Activated naive CD4-positive, alpha-beta T cell treated with anti-CD3 and anti-CD28 coated beads, Interleukin-2, amount 50 U/mL, for 72 hours (primary cell): Measurements from ENCODE around the gene ZSWIM5. TPM values are rescaled to one million over a fixed set of nuclear protein-coding genes. Genes with fewer than 3 reads are reported as not detected.
"Not testable (repeated sequence)": the region's sequence is repeated elsewhere in the genome, so short reads cannot be mapped to it uniquely, and the experiment has no call there.

Experiments
- ATAC-seq, 2 donors: fragments of 150-1000 bp; cut with Tn5 transposase; 2 replicates each; pipeline ENCODE4 v1.10.0; 2021; ENCODE audit warnings: mild to moderate bottlenecking in 2 of 2, moderate library complexity in 2 of 2
- DNase-seq, 2 donors: peaks; one replicate each; pipeline ENCODE4 v3.0.0; 2021 to 2022; ENCODE audit warnings: low spot score in 2 of 2
- H3K27ac Mint-ChIP-seq, 2 donors: one replicate each; pipeline ENCODE4 v1.8.0; 2022; ENCODE audit warnings: mild to moderate bottlenecking in 2 of 2, mixed read lengths in 2 of 2
- H3K36me3 Mint-ChIP-seq, 2 donors: one replicate each; pipeline ENCODE4 v1.8.0; 2022; ENCODE audit warnings: mixed read lengths in 2 of 2
- H3K9me3 Mint-ChIP-seq, 2 donors: one replicate each; pipeline ENCODE4 v1.8.0; 2022; ENCODE audit warnings: mixed read lengths in 2 of 2
- total RNA-seq, 2 donors: library from RNA; stranded (reverse); gene quantifications; one replicate each; pipeline ENCODE4 v1.2.3, GENCODE V29; 2022

ZSWIM5 gene
- total RNA-seq, 2 donors from 2014 or later = 0.05 to 2.9 TPM

- no peaks in the 10 kb centered on the region for H3K36me3 Mint-ChIP-seq
Measured at GRCh38 chr1:45215485-45216199, 9.2 kb upstream of the ZSWIM5 start.

GRCh38 chr1:45213892-45214291 is 7.5 kb upstream of the ZSWIM5 start:
- Mint-ChIP-seq H3K9me3 (no peaks in the 10 kb centered on the region), H3K27ac (no peak overlapping the region), H3K36me3 (no peaks in the 10 kb centered on the region)
- ATAC-seq (no peak), DNase-seq (no peak)

More at GRCh38 chr1:45215485-45216199, 9.2 kb upstream of the ZSWIM5 start:
- Mint-ChIP-seq H3K9me3 (no peaks in the 10 kb centered on the region), H3K27ac (peak overlapping the region in 1 of 2 donors; percentile 24)
- no peak for DNase-seq
- ATAC-seq = peak in 1 of 2 donors; percentile 61

- no peaks in the 10 kb centered on the region for H3K9me3 Mint-ChIP-seq
- H3K36me3 Mint-ChIP-seq = peaks cover 0 to 5% of the 10 kb centered on the region in 2 donors
- no peak for DNase-seq
- H3K27ac Mint-ChIP-seq = no peak overlapping the region
- ATAC-seq = no peak
Measured at GRCh38 chr1:45211076-45211475, 4.7 kb upstream of the ZSWIM5 start.

GRCh38 chr1:45206808-45207623 is 611 bp upstream of the ZSWIM5 start:
- Mint-ChIP-seq H3K27ac (peak overlapping the region; percentile 77 to 83), H3K9me3 (no peaks in the 10 kb centered on the region), H3K36me3 (peaks cover 5 to 6% of the 10 kb centered on the region in 2 donors)
- ATAC-seq (no peak), DNase-seq (no peak)

- peak overlapping the region; percentile 11 to 52 for H3K27ac Mint-ChIP-seq
- DNase-seq = peak; percentile 15 to 59
- peak; percentile 12 to 21 for ATAC-seq
Measured at GRCh38 chr1:45205011-45205909, 1.1 kb downstream of the ZSWIM5 start.

GRCh38 chr1:45200906-45201500 is 5.4 kb downstream of the ZSWIM5 start:
- H3K27ac Mint-ChIP-seq = no peak overlapping the region
- no peak for DNase-seq

More at GRCh38 chr1:45205011-45205909, 1.1 kb downstream of the ZSWIM5 start:
- peaks cover 5 to 6% of the 10 kb centered on the region in 2 donors for H3K36me3 Mint-ChIP-seq
- no peaks in the 10 kb centered on the region for H3K9me3 Mint-ChIP-seq

GRCh38 chr1:45200435-45200834 is 6.0 kb downstream of the ZSWIM5 start:
- DNase-seq = no peak
- no peak for ATAC-seq
- Mint-ChIP-seq H3K27ac (no peak overlapping the region), H3K9me3 (no peaks in the 10 kb centered on the region), H3K36me3 (peaks cover 0 to 4% of the 10 kb centered on the region in 2 donors)

More at GRCh38 chr1:45200906-45201500, 5.4 kb downstream of the ZSWIM5 start:
- no peak for ATAC-seq
- Mint-ChIP-seq H3K9me3 (no peaks in the 10 kb centered on the region), H3K36me3 (peaks cover 0 to 6% of the 10 kb centered on the region in 2 donors)

GRCh38 chr1:45198185-45198584 is 8.2 kb downstream of the ZSWIM5 start:
- ATAC-seq = no peak
- no peaks in the 10 kb centered on the region for H3K36me3 Mint-ChIP-seq
- no peak for DNase-seq
- H3K9me3 Mint-ChIP-seq = no peaks in the 10 kb centered on the region
- H3K27ac Mint-ChIP-seq = no peak overlapping the region

- Mint-ChIP-seq H3K27ac (no peak overlapping the region), H3K9me3 (no peaks in the 10 kb centered on the region), H3K36me3 (no peaks in the 10 kb centered on the region)
- ATAC-seq = peak in 1 of 2 donors; percentile 56
- DNase-seq = no peak
Measured at GRCh38 chr1:45196863-45197262, 9.5 kb downstream of the ZSWIM5 start.

GRCh38 chr1:45191418-45191783 is 15.0 kb downstream of the ZSWIM5 start:
- Mint-ChIP-seq H3K27ac (no peak overlapping the region), H3K9me3 (no peaks in the 10 kb centered on the region), H3K36me3 (no peaks in the 10 kb centered on the region)
- no peak for ATAC-seq
- DNase-seq = no peak

- Mint-ChIP-seq H3K27ac (no peak overlapping the region), H3K9me3 (no peaks in the 10 kb centered on the region), H3K36me3 (no peaks in the 10 kb centered on the region)
- ATAC-seq = no peak
- no peak for DNase-seq
Measured at GRCh38 chr1:45187725-45188124, 18.7 kb downstream of the ZSWIM5 start.

GRCh38 chr1:45179918-45180519 is 26.4 kb downstream of the ZSWIM5 start:
- ATAC-seq, H3K27ac Mint-ChIP-seq, H3K9me3 Mint-ChIP-seq, DNase-seq: not testable (repeated sequence)
- H3K36me3 Mint-ChIP-seq = peaks cover 5 to 17% of the 10 kb centered on the region in 2 donors

- H3K27ac Mint-ChIP-seq = no peak overlapping the region
- ATAC-seq = no peak
- no peak for DNase-seq
- peaks cover 5 to 17% of the 10 kb centered on the region in 2 donors for H3K36me3 Mint-ChIP-seq
- peaks cover 8% of the 10 kb centered on the region in 2 donors for H3K9me3 Mint-ChIP-seq
Measured at GRCh38 chr1:45177452-45177851, 29.0 kb downstream of the ZSWIM5 start.

- Mint-ChIP-seq H3K9me3 (no peaks in the 10 kb centered on the region), H3K27ac (no peak overlapping the region), H3K36me3 (no peaks in the 10 kb centered on the region)
- DNase-seq = no peak
- ATAC-seq = no peak
Measured at GRCh38 chr1:45172764-45173163, 33.6 kb downstream of the ZSWIM5 start.

- Mint-ChIP-seq H3K36me3 (no peaks in the 10 kb centered on the region), H3K9me3 (no peaks in the 10 kb centered on the region), H3K27ac (no peak overlapping the region)
- ATAC-seq (no peak), DNase-seq (no peak)
Measured at GRCh38 chr1:45172005-45172404, 34.4 kb downstream of the ZSWIM5 start.

GRCh38 chr1:45171575-45171974 is 34.8 kb downstream of the ZSWIM5 start:
- ATAC-seq = no peak
- no peak for DNase-seq
- no peaks in the 10 kb centered on the region for H3K36me3 Mint-ChIP-seq
- H3K27ac Mint-ChIP-seq = no peak overlapping the region
- H3K9me3 Mint-ChIP-seq = no peaks in the 10 kb centered on the region
